Measurements from ENCODE around the gene TEX19.

Gene TEX19

DNA sequence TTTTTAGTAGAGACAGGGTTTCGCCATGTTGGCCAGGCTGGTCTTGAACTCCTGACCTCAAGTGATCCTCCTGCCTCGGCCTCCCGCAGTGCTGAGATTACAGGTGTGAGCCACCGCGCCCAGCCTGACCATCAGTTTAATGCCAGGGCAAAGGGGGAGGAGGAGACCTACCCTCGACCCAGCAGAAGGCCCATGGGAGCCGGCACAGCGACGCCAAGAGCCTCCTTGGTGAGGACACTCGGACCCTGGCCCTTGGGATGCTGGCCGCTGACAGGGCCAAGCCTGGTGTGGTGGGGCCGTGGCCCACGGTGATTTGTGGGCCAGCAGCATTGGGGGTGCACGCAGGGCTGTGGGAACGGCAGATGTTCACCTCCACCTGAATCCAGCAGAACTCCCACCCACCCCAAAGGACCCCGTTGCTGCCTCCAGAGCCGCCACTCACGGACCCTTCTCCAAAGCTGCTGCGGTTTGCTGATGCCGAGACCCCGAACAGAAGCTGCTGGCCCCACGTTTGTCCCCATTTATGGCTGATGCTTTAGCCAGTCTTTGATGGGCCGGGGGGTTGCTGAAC is 32.5 kb downstream of the TEX19 start:
- DNase-seq = no peak

- no peak for DNase-seq
Measured at GRCh38 chr17:82392209-82392920, 33.3 kb downstream of the TEX19 start.

- DNase-seq = no peak
Measured at GRCh38 chr17:82392941-82393340, 33.9 kb downstream of the TEX19 start.

GRCh38 chr17:82394278-82394677 is 35.2 kb downstream of the TEX19 start:
- no peak for DNase-seq

DNA sequence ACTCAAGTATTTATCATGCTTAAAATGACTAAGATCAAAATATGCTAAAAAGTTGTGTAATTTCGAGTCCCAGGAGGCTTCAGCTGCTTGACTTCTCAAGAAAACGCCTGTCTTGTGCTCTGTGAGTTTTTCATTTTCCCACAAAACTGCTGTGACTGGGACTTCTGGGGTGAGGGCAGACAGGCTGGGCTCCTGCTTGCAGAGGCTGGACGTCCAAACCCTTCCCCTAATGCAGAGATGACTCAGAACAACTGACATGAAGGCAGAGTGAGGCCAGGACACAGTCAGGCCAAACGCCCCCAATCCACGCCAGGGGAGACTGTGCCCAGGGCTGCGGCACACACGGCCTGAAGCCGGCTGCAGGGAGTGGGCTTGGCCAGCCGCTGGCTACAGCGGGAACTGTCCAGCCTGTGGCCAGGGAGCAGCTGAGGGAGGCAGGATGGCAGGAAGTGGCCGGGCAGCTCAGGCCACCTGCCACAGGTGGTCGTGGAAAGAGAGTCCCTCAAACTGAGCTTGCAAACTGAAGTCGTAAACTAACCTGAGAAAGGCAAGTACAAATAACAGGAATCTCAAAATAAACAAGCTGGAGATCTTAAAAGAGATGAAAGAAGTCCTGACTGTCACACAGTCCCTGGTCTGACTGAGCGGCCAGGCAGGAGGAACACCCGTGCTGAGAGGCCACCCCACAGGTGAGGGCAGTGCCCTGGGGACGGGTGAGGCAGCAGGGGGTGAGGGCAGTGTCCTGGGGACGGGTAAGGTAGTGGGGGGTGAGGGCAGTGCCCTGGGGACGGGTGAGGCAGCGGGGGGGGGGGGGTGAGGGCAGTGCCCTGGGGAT is 37.8 kb downstream of the TEX19 start:
- DNase-seq = no peak

DNA sequence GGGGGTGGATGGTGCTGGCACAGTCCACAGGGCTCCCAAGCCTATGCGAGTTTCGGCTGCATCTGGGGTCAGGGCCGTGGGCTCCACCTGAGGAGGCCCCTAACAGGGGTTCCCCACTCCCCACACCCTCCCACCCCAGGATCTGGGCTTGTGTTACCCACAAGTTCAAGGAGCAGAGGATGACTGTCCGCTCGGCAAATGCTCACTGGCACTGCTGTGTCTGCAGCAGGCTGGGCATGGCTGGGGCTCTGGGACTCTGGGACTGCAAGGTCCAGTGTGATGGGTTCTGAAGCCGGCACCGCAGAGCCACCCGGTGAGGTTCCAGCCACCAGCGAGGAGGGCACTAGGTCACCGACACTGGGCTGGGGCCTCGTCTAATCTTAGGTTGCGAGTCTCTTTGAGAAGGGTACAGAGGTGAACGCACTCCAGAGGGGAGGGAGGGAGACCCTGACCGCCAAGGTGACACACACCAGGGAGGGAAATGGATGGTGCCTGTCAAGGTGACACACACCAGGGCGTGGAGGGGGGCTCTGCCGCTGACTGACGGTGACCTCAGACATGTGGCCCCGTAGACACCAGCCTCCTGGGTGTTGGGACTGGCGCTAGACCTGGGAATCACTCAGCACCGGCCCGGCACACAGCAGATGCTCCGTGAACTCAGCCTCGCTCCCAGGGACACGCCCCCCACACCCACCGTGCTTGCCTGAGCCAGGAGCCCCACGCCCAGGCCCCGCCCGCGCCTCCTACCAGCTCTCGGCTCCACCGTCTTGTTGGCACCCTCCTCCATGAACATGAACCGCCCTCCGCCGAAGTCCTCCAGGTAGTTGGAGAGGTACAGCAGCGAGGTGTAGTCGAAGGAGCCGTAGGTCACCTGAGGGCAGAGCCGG is 38.6 kb downstream of the TEX19 start:
- no peak for DNase-seq

DNA sequence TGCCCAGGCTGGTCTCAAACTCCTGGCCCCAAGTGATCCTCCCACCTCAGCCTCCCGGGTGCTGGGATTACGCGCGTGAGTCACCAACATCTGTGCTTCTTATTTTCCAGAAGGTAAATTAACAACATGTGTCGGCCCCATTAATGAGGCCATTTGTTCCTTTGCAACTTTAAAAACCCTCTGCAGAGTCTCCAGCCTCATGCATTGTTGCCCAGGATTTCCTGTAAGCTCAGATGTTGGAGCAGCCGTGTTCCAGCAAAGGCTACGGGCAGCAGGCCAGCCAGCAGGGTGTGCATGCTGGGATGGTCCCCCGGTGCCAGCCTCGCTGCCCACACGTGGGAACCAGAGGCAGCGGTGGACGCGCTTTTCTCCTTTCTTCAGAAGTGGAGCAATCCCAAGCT is 40.0 kb downstream of the TEX19 start:
- no peak for DNase-seq

GRCh38 chr17:82399601-82400101 is 40.6 kb downstream of the TEX19 start:
- no peak for DNase-seq

- no peak for DNase-seq
Measured at GRCh38 chr17:82400206-82400605, 41.2 kb downstream of the TEX19 start.

- DNase-seq = peak in 3 of 5 experiments; percentile 32 to 73 (median 38)
Measured at GRCh38 chr17:82400830-82401229, 41.8 kb downstream of the TEX19 start.

DNA sequence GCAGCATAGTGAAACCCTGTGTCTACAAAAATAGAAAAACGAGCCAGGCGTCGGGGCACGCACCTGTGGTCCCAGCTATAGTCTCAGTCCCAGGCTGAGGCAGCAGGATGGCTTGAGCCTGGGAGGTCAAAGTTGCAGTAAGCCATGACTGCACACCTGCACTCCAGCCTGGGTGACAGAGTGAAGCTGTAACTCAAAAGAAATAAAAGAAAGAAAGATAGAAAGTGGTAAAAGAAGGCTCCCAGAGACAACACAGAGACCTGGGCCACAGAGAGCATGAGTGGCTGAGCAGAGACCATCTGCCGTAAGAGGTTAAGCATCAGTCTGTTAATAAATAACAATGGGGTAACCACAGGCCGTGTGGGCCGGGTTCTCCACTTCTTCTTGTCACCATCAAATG is 43.8 kb downstream of the TEX19 start:
- no peak for DNase-seq

DNA sequence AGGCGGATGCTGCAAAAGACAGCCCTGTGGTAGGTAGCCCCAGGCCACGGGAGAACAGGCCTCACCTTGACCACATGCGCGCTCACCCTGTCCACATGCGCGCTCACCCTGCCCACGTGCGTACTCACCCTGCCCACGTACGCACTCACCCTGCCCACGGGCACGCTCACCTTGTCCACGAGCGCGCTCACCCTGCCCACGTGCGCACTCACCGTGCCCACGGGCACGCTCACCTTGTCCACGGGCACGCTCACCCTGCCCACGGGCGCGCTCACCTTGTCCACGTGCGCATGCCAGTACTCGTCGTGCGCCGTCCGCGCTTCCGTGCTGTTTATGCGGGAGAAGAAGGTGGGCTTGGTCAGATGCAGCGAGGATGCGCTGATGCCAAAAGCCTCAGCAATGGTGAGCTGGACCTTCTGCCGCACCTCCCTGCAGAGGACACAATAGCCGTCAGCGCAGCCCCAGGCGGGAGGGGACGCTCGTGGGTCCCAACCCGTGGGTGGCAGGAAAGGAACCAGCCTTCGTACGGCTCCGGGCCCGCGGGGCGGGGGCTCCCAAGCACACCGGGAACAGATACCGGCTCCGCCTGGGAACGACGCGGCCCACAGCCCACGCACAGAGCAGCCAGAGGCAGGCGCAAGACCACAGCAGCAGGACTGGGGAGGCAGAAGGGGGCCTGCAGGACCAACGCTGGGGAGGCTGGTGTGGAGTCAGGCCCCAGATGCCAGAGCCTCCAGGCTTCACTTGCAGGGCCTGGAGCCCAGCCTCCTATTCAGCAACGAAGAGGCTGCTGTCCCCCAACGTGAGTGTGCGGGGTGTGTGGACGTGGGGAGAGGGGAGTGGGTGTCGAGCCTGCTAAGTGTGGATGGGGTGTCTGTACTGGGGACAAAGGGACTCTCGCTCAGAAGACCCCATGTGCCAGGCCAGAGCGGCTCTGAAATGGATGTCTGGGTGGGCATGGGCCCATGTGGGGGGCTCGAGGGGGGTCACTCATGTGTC is 44.9 kb downstream of the TEX19 start:
- no peak for DNase-seq

DNA sequence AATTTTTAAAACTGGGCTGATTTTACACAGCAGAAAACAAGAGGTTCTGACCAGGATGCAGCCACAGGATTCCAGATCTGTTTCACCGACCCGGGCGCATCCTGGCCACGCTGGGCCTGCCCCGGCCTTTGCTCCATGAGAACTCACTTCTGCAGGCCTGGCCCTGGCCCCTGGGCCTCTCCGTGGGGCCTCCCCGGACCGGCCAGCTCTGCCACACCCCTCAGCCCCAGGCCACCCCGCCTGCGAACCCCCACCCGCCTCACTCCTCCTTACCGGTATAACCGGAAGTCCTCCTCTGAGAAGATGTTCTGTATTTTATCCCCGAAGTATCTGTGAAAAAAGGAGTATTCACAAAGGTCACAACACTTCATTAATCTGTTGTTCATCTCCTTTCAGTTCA is 46.0 kb downstream of the TEX19 start:
- DNase-seq = no peak

GRCh38 chr17:82406131-82406671 is 47.2 kb downstream of the TEX19 start:
- DNase-seq = no peak

DNA sequence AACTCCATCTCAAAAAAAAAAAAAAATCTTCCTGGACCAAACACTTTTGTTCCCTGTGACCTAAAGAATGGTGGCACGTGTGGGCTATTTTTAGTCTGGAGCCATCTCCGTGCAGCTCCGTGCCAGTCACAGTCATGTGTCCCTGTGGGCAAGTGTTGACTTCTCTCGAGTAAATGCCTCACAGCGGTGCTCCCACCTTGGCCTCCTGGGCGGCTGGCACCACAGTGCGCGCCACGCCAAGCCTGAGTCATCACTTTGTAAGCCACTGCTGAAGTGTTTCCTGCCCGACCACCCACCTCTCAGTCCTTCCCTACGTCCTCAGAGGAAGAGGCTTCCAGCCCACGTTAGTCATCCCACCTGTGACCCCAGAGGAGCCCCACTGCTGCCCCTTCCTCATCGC is 48.2 kb downstream of the TEX19 start:
- DNase-seq = no peak

DNA sequence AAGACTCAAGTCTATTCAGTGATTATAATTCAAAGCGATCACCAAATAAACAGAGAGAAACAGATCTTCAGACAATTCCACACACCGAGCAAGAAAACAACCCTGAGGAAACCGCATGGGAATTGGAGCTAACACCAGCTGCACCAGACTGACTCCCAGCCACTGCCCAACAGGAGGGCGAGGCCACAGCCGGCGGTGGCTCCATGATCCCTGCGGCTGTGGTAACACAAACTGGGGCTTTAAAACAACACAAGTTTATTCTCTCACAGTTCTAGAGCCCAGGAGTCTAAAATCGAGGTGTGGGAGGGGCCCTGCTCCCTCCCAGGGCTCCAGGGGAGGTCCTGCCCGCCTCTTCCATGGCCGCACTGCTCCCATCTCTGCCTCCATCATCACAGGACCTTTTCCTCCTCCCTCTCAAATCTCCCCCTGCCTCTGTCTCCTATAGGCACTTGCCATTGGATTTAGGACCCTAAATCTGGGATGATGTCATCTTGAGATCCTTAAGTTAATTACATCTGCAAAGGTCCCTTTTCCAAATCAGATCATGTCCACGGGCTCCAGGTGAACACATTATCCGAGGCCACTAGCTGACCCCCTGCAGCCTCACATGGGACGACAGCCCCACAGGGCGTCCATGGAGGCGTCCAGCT is 49.4 kb downstream of the TEX19 start:
- DNase-seq = no peak

GRCh38 chr17:82408938-82409318 is 49.9 kb downstream of the TEX19 start:
- DNase-seq = no peak

DNA sequence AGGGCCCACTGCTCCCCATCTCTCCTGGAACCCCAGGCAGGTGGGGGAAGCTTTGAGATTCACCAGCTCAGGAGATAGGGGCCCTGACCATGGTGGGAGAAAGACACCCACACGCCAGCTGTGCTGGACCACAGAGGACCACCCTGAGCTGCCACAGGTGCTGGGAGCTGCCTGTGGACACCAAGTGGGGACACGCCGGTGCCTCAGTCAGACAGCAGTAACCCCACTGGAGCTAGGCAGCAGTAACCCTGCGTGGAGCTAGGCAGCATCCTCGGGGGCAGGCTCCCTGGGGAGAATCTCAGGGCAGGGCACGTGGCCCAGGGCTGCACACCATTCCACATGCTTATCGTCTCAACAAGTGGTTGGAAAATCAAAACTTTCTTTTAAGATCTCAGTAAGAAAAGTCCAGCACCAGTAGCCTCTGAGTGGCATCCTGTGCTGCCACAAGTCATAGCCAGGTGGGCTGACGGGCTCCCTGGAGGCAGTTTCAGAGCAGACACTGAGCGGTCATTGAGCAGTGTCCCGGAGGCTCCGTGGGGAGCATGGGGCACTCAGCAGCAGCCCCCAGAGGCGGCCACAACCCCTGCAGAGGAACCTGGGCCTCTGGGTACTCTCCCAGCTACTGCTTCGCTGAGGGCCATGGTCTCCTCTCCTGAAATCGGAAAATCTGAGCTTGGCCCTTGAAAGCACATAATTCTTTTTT is 51.1 kb downstream of the TEX19 start:
- DNase-seq = no peak

DNA sequence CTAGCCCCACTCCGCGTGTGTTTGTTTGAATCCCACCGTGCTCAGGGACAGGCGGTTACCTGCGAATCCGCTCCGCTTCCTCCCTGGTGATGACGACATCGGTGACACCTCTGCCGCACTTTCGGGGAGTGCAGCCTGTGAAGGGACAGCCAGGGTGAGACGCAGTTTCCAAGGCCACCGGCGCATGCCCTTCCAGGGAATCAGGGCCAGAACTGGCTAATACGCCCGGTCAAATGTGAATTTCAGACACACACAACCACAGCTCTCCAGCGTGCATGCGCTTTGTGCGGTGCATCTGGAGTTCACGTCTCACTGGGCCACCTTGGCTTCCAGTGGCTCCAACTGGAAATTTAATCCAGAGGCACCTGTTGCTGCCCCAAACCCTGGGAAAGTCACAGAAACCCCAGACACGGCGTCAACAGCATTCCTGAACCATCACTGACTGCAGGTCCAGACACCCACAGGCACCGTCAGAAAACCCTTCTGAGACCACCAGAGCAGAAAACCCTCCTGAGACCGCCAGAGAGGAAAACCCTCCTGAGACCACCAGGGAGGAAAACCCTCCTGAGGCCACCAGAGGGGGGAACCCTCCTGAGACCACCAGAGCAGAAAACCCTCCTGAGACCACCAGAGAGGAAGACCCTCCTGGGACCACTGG is 52.5 kb downstream of the TEX19 start:
- DNase-seq = no peak

All from T-helper 2 cell (primary cell).